ENCODE measurements around the gene COQ3. TPM values are rescaled to one million over a fixed set of nuclear protein-coding genes. Genes with fewer than 3 reads are reported as not detected.

Gene COQ3
- total RNA-seq, 1 experiment from 2014 or later: 14.4 TPM

DNA sequence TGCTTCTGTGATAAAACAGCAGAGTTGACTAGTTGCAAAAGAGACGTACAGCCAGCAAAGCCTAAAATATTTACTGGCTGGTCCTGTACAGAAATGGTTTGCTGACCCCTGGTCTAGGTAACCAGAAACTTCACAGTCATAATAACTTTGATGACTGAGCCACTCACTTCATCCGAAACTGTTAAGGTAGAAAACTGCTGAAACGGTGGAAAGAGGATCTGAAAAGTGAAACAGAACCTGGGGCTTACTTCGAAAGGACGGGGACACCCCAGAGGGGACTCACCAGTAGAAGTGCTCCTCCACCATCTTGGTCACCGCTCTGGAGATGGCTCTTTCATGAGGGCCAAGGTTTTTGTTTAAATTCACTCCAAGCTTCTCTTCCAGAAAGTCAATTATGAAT lies 60.9 kb downstream of the COQ3 start:
- intact Hi-C loops (cut with micrococcal nuclease; ENCODE audit: unreplicated experiment): loop anchor here (5.0 to 10.0 kb wide), 3 partner anchors 232 to 489 kb away; partner anchors contain the start of gene CCNC

DNA sequence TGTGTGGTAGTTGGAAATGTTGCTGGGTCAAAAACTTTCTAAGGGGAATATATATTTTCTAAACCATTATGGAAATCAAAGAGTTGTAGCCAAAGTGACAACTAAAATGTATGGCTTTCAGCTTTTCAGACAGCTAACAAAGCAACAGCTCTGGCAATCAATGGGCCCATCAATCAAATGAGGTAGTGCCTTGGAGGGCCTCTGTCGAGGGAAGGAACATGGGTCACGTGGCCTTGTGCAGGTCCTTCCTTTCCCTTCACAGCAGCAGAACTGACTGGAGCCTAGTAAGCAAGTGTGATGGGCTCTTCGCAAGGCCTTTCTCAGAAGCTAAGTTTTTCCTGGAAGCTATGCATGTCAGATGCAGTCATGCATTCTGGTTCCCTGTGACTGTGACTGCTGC lies 62.5 kb downstream of the COQ3 start:
- Histone ChIP-seq H3K4me1 (replicated peaks; ENCODE audit: insufficient read depth) (no peaks in the 10 kb centered on the region), H3K27ac (no peak overlapping the region), H4K20me1 (ENCODE audit: insufficient read depth) (no peaks in the 10 kb centered on the region), H2AFZ (no peak overlapping the region), H3K9me2 (ENCODE audit: insufficient read depth) (no peaks in the 10 kb centered on the region), H3K9me3 (ENCODE audit: insufficient read depth, low read depth) (no peaks in the 10 kb centered on the region), H3K27me3 (ENCODE audit: insufficient read depth, low read depth) (no peaks in the 10 kb centered on the region), H3K4me2 (no peak overlapping the region), H3K4me3 (no peak overlapping the region), H3K79me2 (ENCODE audit: low read depth) (no peaks in the 10 kb centered on the region), H3F3A (ENCODE audit: insufficient read depth, low read depth) (no peaks in the 10 kb centered on the region; the same call in 1 of the 2 replicates), H3K36me3 (ENCODE audit: low read depth) (no peaks in the 10 kb centered on the region)
- ChIA-PET POLR2A (ENCODE audit: unreplicated experiment) (interaction anchor here (0.6 kb wide), 1 partner anchor 1285 kb away, joined by 4 read pairs; no protein-coding TSS in a partner anchor), CTCF (interaction anchor here (0.6 kb wide), 1 partner anchor 341 kb away, joined by 7 read pairs; no protein-coding TSS in a partner anchor)
- BruUV-seq (replicated peaks): no TSS peak
- TF ChIP-seq EZH2 (IDR thresholded peaks at IDR 0.05; ENCODE audit: low read depth) (no peak), CTCF (conservative IDR thresholded peaks at IDR 0.05) (no peak)
- no peak for DNase-seq
- intact Hi-C loops (cut with micrococcal nuclease; ENCODE audit: unreplicated experiment): loop anchor here (5.0 to 10.0 kb wide), 3 partner anchors 233 to 491 kb away; partner anchors contain the start of gene CCNC

More for the DNA sequence above, 60.9 kb downstream of the COQ3 start:
- BruUV-seq (replicated peaks): no TSS peak
- no peaks in the 10 kb centered on the region; the same call in 1 of the 2 replicates for H3F3A ChIP-seq (ENCODE audit: insufficient read depth, low read depth)
- H3K4me1 ChIP-seq (replicated peaks; ENCODE audit: insufficient read depth): no peaks in the 10 kb centered on the region
- ChIA-PET CTCF (no interaction called here), POLR2A (ENCODE audit: unreplicated experiment) (no interaction called here)
- H3K27me3 ChIP-seq (ENCODE audit: insufficient read depth, low read depth): no peaks in the 10 kb centered on the region
- H3K9me2 ChIP-seq (ENCODE audit: insufficient read depth): no peaks in the 10 kb centered on the region
- no peaks in the 10 kb centered on the region for H3K9me3 ChIP-seq (ENCODE audit: insufficient read depth, low read depth)
- H3K4me2 ChIP-seq: no peak overlapping the region
- DNase-seq: no peak
- H4K20me1 ChIP-seq (ENCODE audit: insufficient read depth): no peaks in the 10 kb centered on the region
- TF ChIP-seq CTCF (conservative IDR thresholded peaks at IDR 0.05): no peak
- TF ChIP-seq EZH2 (IDR thresholded peaks at IDR 0.05; ENCODE audit: low read depth): no peak
- no peak overlapping the region for H3K4me3 ChIP-seq
- H3K27ac ChIP-seq: no peak overlapping the region
- H3K79me2 ChIP-seq (ENCODE audit: low read depth): no peaks in the 10 kb centered on the region
- no peaks in the 10 kb centered on the region for H3K36me3 ChIP-seq (ENCODE audit: low read depth)
- no peak overlapping the region for H2AFZ ChIP-seq

GRCh38 chr6:99330159-99330558 lies 63.8 kb downstream of the COQ3 start:
- Histone ChIP-seq H3K27me3 (ENCODE audit: insufficient read depth, low read depth) (no peaks in the 10 kb centered on the region), H3K36me3 (ENCODE audit: low read depth) (no peaks in the 10 kb centered on the region), H3K4me2 (no peak overlapping the region), H3K4me3 (no peak overlapping the region), H2AFZ (no peak overlapping the region), H3K79me2 (ENCODE audit: low read depth) (no peaks in the 10 kb centered on the region), H3K4me1 (replicated peaks; ENCODE audit: insufficient read depth) (no peaks in the 10 kb centered on the region), H3K27ac (no peak overlapping the region), H4K20me1 (ENCODE audit: insufficient read depth) (no peaks in the 10 kb centered on the region), H3K9me2 (ENCODE audit: insufficient read depth) (no peaks in the 10 kb centered on the region), H3F3A (ENCODE audit: insufficient read depth, low read depth) (no peaks in the 10 kb centered on the region; the same call in 1 of the 2 replicates), H3K9me3 (ENCODE audit: insufficient read depth, low read depth) (no peaks in the 10 kb centered on the region)
- peak; percentile 31 to 59 for DNase-seq
- POLR2A ChIA-PET (ENCODE audit: unreplicated experiment): no interaction called here
- intact Hi-C loops (cut with micrococcal nuclease; ENCODE audit: unreplicated experiment): loop anchor here (5.0 to 10.0 kb wide), 3 partner anchors 235 to 492 kb away; partner anchors contain the start of gene CCNC
- CTCF ChIA-PET: interaction anchor here (0.8 to 1.0 kb wide), 3 partner anchors 20 to 95 kb away, joined by 3 to 9 read pairs (median 7); partner anchors contain the start of genes COQ3, FAXC and PNISR
- BruUV-seq (replicated peaks): no TSS peak
- TF ChIP-seq CTCF (conservative IDR thresholded peaks at IDR 0.05) (peak; percentile 89), EZH2 (IDR thresholded peaks at IDR 0.05; ENCODE audit: low read depth) (no peak)

Measured in PC-9 (cell line).